HepG2 (cell line): ENCODE measurements around the gene CCRL2.

Source experiments
- BORCS8-MEF2B ChIP-seq: sonication (generic); formaldehyde crosslinking; IDR thresholded peaks from 2 replicates; pipeline ENCODE4 v1.8.0; 2022; ENCODE audit warnings: mild to moderate bottlenecking, missing genetic modification reagents
- CREM ChIP-seq, 2 experiments: sonication (generic) in 1 of 2; formaldehyde crosslinking in 1 of 2; IDR thresholded peaks; 2 replicates each; pipeline versions ENCODE4 v1.4.0 to v1.6.1; 2016 to 2020; ENCODE audit warnings: antibody characterized with exemption in 1 of 2, mild to moderate bottlenecking in 1 of 2, missing genetic modification reagents in 1 of 2
- EP300 ChIP-seq, 3 experiments: sonication (generic) in 1 of 3; formaldehyde crosslinking in 1 of 3; IDR thresholded peaks; 2 replicates each; pipeline versions ENCODE4 v1.5.1 to v1.6.1; 2011 to 2020; ENCODE audit warnings: low read depth in 2 of 3, low read length in 2 of 3, borderline replicate concordance in 1 of 3, improper control_type of control experiment in 1 of 3, mild to moderate bottlenecking in 1 of 3, missing genetic modification reagents in 1 of 3, moderate library complexity in 1 of 3
- MTA1 ChIP-seq: sonication (generic); formaldehyde crosslinking; IDR thresholded peaks from 2 replicates; pipeline ENCODE4 v1.4.0; 2020; ENCODE audit warnings: missing genetic modification reagents, mild to moderate bottlenecking, borderline replicate concordance
- PAWR ChIP-seq: sonication (generic); formaldehyde crosslinking; IDR thresholded peaks from 2 replicates; pipeline ENCODE4 v1.4.0; 2020; ENCODE audit warnings: missing genetic modification reagents, mild to moderate bottlenecking, borderline replicate concordance
- POLR2AphosphoS2 ChIP-seq: IDR thresholded peaks from 2 replicates; pipeline ENCODE4 v1.6.1; 2011; ENCODE audit warnings: low read depth, low read length, improper control_type of control experiment
- POLR2AphosphoS5 ChIP-seq: IDR thresholded peaks from 2 replicates; pipeline ENCODE4 v1.6.1; 2012; ENCODE audit warnings: low read depth, low read length
- SP1 ChIP-seq, 2 experiments: fragments of 450-650 bp in 1 of 2; sonication (generic) in 1 of 2; formaldehyde crosslinking in 1 of 2; IDR thresholded peaks; 2 replicates each; pipeline versions ENCODE4 v1.4.0 to v1.6.1; 2016 to 2020; ENCODE audit warnings: missing genetic modification reagents in 1 of 2
- TF ChIP-seq, protein P1 (sequence below): sonication (generic); formaldehyde crosslinking; IDR thresholded peaks from 2 replicates; pipeline ENCODE4 v1.5.0; 2020; ENCODE audit warnings: mild to moderate bottlenecking, missing genetic modification reagents, moderate library complexity
- TF ChIP-seq, protein P2 (sequence below): IDR thresholded peaks from 2 replicates; pipeline ENCODE4 v1.6.1; 2016; ENCODE audit warnings: missing compliant biosample characterization, missing genetic modification reagents, borderline replicate concordance

DNA sequence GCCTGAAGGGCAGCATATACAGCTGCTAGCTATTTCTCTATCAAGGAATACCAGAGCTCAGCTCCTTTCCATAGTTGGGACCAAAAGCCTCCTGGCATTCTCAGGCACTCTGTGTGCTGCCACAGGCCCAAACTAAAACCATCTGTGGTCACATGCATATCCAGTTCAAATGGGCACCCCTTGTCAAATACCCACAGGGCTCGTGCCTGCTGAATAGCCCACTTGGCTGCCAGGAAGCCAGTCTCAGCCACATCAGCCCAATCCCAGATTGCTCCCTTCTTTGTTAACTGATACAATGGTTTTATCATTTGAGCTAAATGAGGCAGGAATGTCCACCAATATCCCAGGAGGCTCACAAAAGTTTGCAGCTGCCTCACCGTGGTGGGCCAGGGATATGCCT lies 13.9 kb downstream of the CCRL2 start:
- TF ChIP-seq SP1 (IDR thresholded peaks at IDR 0.05) = no peak
- TF ChIP-seq SP1 (CRISPR knock-in tag; IDR thresholded peaks at IDR 0.05) = no peak
- TF ChIP-seq POLR2AphosphoS2 = no peak
- TF ChIP-seq, protein P1, sequence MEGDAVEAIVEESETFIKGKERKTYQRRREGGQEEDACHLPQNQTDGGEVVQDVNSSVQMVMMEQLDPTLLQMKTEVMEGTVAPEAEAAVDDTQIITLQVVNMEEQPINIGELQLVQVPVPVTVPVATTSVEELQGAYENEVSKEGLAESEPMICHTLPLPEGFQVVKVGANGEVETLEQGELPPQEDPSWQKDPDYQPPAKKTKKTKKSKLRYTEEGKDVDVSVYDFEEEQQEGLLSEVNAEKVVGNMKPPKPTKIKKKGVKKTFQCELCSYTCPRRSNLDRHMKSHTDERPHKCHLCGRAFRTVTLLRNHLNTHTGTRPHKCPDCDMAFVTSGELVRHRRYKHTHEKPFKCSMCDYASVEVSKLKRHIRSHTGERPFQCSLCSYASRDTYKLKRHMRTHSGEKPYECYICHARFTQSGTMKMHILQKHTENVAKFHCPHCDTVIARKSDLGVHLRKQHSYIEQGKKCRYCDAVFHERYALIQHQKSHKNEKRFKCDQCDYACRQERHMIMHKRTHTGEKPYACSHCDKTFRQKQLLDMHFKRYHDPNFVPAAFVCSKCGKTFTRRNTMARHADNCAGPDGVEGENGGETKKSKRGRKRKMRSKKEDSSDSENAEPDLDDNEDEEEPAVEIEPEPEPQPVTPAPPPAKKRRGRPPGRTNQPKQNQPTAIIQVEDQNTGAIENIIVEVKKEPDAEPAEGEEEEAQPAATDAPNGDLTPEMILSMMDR (CRISPR knock-in tag) = no peak
- TF ChIP-seq PAWR (CRISPR knock-in tag) = no peak
- TF ChIP-seq POLR2AphosphoS5 = no peak
- TF ChIP-seq EP300 (IDR thresholded peaks at IDR 0.05; ENCODE audit: low read depth in 2 of 2, low read length in 2 of 2) = no peak
- TF ChIP-seq EP300 (CRISPR knock-in tag; IDR thresholded peaks at IDR 0.05; ENCODE audit: borderline replicate concordance) = no peak
- no peak for TF ChIP-seq MTA1 (CRISPR knock-in tag)
- TF ChIP-seq, protein P2, sequence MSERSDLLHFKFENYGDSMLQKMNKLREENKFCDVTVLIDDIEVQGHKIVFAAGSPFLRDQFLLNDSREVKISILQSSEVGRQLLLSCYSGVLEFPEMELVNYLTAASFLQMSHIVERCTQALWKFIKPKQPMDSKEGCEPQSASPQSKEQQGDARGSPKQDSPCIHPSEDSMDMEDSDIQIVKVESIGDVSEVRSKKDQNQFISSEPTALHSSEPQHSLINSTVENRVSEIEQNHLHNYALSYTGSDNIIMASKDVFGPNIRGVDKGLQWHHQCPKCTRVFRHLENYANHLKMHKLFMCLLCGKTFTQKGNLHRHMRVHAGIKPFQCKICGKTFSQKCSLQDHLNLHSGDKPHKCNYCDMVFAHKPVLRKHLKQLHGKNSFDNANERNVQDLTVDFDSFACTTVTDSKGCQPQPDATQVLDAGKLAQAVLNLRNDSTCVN (CRISPR knock-in tag) = no peak
- no peak for TF ChIP-seq CREM (IDR thresholded peaks at IDR 0.05)
- TF ChIP-seq CREM (CRISPR knock-in tag; IDR thresholded peaks at IDR 0.05) = no peak
- no peak for TF ChIP-seq BORCS8-MEF2B (CRISPR knock-in tag)
